ENCODE data around the gene KLHL29.

The KLHL29 gene

GRCh38 chr2:23452853-23453420 is 68.0 kb downstream of the KLHL29 start:
- no peak for DNase-seq

- no peak for DNase-seq
These were observed 68.5 kb downstream of the KLHL29 start for GRCh38 chr2:23453432-23453831.

DNA sequence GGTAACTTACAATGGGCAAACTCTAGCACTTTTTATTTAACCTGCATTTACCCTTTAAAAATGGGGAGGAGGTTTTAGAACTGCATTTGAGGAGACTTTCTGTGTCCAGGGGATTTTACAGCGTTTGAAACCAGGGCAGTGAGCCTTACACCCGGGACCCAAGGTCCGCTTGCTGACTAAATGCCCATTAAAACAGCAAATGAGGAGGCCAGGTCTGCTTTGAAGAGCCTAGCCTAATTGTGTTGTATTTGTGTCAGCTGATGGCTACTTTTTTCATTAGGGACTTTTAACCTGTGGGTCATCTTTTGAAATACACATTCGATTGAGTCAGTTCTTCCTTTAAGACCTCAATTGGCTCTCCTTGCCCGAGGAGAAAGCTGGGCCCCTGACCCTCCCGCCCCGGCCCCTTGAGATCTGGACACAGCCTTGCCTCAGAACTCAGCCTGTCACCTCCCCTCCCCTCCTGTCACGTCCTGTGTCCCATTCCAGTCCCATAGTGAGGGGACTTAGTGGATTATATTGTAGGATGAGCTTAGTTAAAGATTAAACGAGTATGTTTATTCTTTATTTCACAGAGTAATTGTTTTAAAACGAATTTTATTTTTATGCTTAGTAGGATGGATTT is 69.0 kb downstream of the KLHL29 start:
- DNase-seq, result no peak

- no peak for DNase-seq
These were observed 69.6 kb downstream of the KLHL29 start for GRCh38 chr2:23454501-23455120.

DNA sequence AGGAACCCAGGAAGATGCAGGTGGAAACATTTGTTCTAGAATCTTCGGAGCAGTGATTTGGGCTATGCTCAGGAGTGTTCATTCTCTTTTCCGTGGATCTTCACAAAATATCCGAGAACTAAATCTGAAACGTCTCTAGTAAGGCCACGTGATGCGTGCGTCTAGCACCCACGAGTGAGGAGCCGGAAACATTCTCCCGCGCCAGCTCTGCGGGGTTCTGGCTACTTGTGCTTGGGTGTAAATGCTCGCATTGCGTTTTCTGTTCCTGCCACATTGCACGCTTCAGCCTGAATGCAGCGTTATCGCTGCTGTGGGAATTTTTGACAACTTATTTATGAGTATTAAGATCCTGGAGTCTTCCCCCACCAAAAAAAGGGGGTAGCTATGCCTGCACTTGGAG is 71.4 kb downstream of the KLHL29 start:
- DNase-seq, result no peak

DNA sequence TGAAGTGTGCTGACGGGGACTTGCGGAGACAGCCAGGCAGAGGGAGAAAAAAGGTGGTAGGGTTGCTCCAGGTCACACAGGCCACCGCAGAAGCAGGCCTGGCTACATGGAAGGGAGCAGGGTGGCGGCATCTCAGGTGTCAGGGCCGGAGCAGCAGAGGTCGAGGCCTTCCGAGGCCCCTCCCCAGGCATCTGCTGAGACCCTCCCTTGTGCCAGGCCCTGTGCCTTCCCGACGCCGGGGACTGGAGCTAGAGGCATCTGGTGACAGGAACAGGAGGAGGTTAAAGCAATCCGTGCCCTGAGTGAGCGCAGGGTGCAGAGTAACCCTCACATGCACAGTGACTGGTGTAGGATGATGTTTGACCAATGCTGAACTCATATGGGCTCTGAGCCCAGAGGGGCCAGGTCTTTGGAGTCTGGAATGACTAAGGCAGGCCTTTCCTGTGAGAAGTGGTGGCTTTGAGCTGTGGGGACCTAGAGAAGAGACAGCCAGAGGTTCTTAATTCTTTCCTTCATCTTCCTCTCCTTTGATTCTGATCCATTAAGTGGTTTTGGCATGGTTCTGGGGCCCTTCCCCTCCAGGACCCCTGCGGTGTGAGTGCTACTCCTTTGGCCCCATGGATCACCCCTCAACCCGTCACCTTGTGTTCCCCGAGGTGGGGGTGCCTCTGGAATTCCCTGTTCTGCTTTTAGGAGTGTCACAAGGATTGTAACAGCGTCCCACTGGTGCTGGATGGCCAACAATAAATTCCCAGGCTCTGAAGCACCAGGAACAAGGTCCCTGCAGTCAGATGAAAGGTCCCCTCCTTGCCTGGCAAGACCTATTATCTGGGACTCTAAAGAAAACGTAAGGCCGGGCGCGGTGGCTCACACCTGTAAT is 72.1 kb downstream of the KLHL29 start:
- no peak for DNase-seq

GRCh38 chr2:23457990-23458682 is 73.2 kb downstream of the KLHL29 start:
- DNase-seq, result no peak

GRCh38 chr2:23459032-23459431 is 74.1 kb downstream of the KLHL29 start:
- no peak for DNase-seq

DNA sequence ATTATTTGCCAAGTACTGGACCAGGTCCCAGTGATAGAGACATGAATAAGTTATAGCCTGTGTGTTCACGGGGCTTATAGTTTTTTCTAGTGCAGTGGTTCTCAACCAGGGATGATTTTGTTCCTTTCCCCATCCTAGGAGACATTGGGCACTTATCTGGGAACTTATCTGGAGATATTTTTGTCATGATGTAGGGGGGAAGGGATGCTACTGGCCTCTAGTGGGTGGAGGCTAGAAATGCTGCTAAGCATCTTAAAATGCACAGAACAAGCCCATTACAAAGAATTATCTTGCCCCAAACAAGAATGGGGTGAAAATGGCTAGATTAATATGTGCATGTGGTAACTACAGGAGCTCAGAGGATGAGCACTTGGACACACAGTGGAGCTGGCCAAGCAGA is 75.2 kb downstream of the KLHL29 start:
- no peak for DNase-seq

DNA sequence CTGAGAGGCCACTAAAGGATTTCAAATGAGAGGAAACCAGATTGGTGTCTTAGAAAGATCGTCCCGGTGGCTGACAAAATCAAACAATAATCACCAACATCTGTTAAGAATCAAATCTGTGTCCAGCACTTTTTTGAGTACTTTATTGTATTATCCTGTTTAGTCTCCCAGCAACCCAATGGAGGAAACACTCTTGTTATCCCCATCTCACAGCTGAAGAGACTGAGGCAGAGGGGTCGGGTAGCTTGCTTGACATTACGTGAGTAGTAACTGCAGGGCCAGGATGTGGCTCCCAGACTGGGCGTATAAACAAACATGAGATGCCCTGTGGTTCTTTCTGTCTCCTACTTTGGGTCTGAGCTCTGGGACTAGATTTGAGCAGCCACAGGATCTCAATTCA is 76.0 kb downstream of the KLHL29 start:
- no peak for DNase-seq

DNA sequence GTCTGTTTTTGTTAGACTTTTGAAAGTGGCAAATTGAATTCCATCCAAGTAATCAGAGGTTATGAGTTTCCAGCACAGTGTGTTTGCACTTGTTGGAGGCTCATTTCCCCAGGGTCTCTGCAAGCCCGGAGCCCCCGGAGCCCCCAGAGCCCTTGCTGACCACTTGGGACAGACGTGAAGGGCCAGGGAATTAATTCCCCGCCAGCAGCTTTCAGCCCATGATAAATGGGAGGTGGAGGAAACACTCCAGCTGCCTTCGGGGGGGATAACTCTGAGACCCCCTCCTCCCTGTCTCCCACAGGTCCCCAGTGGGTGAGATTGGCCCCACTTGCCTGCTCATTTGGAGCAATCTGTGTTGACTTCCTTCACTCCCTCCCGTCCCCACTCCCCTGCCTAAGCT is 79.2 kb downstream of the KLHL29 start:
- DNase-seq, result no peak

DNA sequence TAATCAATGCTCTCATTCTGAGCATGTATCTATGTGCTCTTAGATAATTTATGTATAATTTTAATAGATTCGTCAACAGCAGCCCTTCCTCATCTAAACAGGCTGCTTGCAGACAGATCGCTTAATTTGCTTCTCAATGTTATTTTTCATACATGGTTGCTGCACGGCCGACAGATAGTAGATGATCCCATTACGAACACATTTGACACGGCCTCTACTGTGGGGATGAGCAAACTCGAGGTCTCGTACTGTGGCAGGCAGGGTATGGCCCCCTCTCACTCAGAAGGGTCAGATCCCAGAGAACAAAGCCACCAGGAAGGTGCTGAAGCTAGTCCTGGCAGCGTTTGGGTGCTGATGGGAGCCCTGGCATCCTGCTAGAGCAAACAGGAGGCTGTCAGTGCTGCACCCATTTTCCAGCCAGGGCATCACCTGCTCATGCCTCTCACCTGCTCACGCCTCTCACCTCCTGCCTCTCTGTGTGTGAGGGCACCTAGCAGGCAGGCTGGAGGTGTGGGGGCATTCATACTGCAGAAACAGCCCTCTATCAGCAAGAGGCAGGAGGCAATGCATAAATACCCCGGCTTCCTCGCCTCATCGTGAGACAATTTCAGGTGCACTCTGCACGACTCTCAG is 80.0 kb downstream of the KLHL29 start:
- no peak for DNase-seq

GRCh38 chr2:23465936-23466335 is 81.0 kb downstream of the KLHL29 start:
- no peak for DNase-seq

DNA sequence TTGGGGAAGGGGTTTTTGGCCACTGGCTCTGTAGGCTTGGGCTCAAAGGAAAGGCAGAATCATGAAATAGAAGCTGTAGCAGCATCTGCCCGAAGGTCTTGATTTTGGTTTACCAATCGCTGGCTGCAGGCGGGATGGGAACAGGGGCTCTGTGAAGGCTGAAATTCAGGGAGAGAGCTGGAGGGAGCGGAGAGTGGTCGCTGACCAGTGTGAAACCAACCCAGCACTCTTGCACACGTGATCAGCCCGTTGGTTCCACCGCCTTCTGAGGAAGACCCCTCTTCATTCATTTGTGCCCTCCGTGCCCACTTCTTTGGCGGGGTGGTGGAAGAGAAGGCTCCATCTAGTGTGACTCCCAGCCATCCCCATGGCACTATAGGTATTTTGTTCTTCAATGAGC is 82.6 kb downstream of the KLHL29 start:
- DNase-seq, result no peak

GRCh38 chr2:23468474-23469141 is 83.6 kb downstream of the KLHL29 start:
- no peak for DNase-seq

GRCh38 chr2:23469142-23469540 is 84.2 kb downstream of the KLHL29 start:
- DNase-seq, result no peak

DNA sequence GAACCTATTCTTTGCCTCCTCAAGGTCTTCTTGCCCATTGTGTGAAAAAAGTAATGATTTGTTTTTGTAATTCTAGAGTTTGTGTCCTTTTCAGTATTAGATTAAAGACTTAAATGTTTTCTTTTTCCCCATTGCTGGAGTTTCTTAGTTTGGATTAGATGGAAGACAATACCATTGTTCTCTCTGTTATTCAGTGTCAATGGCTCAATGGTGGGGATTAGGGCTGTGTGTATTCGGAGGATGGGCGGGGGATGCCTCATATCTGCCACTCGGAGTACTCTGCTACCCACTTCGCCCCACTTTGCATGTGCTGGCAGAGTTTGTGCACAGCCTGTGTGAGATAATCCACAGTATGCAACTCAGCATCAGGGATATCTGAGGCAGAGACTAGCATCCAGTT is 90.1 kb downstream of the KLHL29 start:
- DNase-seq, result no peak

GRCh38 chr2:23475473-23475872 is 90.5 kb downstream of the KLHL29 start:
- DNase-seq, result no peak

DNA sequence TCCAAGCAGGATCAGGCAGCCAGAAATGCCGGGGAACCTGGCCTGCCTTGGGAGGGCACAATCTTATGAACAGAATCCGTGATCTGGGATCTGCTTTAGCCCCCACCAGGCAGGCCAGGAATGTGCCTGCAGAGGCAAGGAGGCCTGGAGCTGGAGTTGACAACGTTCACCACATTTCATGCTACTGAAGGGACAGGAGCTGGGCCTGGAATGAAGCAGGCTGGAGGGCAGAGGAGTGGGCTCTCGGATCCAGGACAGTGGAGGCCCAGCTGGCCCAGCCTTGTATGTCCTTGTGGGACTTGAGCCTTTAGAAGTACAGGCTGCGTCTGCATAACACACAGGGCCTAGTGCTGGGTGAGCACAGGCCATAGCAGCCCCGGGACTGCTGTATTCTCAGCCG is 91.8 kb downstream of the KLHL29 start:
- no peak for DNase-seq

GRCh38 chr2:23477392-23477791 is 92.4 kb downstream of the KLHL29 start:
- no peak for DNase-seq

DNA sequence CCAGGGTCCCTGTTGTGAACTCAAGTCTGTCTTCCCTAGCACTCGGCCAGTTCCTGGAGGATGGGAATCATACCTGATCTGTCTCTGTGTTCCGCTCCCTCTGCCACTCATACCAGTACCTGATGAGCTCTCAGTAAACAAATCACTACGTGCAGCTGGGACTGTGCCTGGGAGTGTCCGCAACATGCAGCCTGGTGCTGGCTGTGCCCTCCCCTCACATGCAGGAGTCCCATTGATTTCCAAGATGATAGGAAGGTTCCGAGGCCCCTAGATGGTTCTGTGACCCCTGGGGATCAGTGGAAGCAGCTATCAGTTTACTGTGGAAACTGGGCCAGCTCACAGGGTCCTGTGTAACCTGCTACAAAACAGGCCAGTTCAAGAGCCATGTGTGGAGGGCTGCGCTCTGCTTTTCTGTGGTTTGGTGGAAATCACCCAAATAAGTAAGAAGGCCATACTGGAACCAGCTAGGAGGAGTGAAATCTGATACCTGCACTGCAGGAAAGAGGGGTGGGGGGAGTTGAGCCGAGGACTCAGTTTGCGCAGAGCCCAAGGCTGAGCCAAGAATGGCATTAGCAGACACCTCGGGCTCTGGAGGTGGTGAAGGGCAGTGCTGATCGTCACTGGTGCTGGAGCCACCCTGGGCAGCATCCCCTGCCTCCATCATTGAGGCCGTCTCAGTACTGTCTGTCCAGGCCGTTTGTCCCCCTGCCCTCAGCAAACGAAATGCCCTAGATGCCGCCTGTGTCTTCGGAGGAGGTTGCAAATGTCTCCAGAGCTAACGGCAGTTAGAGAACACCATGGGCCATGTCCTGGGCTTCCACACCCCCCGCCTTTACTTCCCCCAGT is 93.3 kb downstream of the KLHL29 start:
- no peak for DNase-seq
